ENCODE results near the gene SLC24A4. TPM values are rescaled to one million over a fixed set of nuclear protein-coding genes. Genes with fewer than 3 reads are reported as not detected.

The SLC24A4 gene
- total and polyA plus RNA-seq, 2 experiments from 2014 or later: 0.46 to 0.50 TPM

DNA sequence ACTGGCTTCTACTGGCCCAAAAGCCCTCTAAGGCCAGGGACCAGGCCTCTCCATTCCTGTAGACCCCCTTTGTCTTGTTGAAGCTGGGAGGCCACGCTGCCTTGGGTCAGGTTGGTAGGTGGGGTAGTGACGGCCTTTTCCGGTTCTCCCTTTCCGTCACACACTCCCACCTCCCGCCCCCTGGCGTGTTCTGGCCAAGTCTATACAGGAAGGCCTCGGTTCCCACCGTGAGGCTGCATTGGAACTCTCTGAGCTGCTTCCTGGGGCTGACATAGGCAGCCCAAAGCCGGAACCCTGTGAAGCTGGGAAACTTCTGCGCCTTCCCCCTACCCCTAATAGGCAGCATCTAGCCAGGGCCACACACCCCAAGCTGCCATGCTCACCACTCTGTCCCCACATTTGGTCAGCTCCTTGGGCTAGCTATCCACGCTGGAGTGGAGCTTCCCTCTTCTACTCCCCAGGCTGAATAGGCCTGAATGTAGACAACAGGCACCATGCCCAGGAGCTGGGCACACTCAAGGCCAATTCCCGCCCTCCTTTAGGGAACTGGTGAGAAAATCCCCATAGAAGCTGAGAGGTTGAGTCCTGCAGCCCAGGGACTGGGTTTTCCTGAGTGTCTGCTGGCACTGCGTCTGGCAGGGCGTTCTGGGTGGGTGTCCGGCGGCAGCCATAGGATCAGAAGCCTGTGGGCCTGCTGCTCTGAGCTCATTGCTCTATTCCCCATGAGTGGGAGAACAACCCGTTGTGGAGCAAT, 226.3 kb downstream of the SLC24A4 start:
- Histone ChIP-seq H3K4me1 (ENCODE audit: insufficient read depth) (peaks cover 9% of the 10 kb centered on the region), H3K4me3 (no peak overlapping the region), H3K36me3 (replicated peaks; ENCODE audit: insufficient read depth, low read depth) (no peaks in the 10 kb centered on the region), H4K20me1 (ENCODE audit: insufficient read depth, poor library complexity, severe bottlenecking) (no peaks in the 10 kb centered on the region), H3K27me3 (no peaks in the 10 kb centered on the region), H3K9me2 (replicated peaks; ENCODE audit: insufficient read depth) (no peaks in the 10 kb centered on the region), H3K9me3 (ENCODE audit: low read depth) (no peaks in the 10 kb centered on the region), H2AFZ (no peak overlapping the region), H3K4me2 (no peak overlapping the region), H3K27ac (no peak overlapping the region), H3K79me2 (no peaks in the 10 kb centered on the region)
- TF ChIP-seq EZH2 (IDR thresholded peaks at IDR 0.05; ENCODE audit: borderline replicate concordance): no peak
- TF ChIP-seq CTCF (IDR thresholded peaks at IDR 0.05; ENCODE audit: poor library complexity): no peak
- TF ChIP-seq EZH2phosphoT487 (IDR thresholded peaks at IDR 0.05; ENCODE audit: low read depth, severe bottlenecking, unreplicated experiment): no peak
- DNase-seq (ENCODE audit: low spot score): no peak
- WGBS (ENCODE audit: low lambda C conversion rate, missing lambda C conversion rate): 89% methylated on average over 17 of the region's 17 CpGs

DNA sequence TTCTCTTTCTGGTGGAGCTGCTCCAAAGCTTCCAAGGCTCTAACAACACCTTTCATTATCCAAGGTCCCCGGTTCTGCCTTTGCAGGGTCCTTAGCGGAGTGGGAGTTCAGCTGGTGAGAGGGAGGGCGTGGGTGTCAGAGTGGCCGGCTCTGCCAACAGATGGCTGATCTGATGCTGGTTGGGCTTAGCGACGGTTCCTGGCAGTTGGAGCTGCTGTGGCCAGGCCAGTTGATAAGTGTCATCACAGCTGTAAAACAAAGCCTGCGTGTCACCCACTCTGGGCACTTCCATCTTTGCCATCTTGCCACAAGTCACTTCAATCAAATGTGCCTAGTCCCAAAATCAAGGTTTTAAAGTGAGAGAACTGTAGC, 226.9 kb downstream of the SLC24A4 start:
- no peak for DNase-seq (ENCODE audit: low spot score)
- Histone ChIP-seq H3K9me3 (ENCODE audit: low read depth) (no peaks in the 10 kb centered on the region), H2AFZ (no peak overlapping the region), H3K9me2 (replicated peaks; ENCODE audit: insufficient read depth) (no peaks in the 10 kb centered on the region), H3K79me2 (no peaks in the 10 kb centered on the region), H3K4me3 (no peak overlapping the region), H3K4me2 (no peak overlapping the region), H3K36me3 (replicated peaks; ENCODE audit: insufficient read depth, low read depth) (no peaks in the 10 kb centered on the region), H3K4me1 (ENCODE audit: insufficient read depth) (peaks cover 9% of the 10 kb centered on the region), H3K27ac (no peak overlapping the region), H4K20me1 (ENCODE audit: insufficient read depth, poor library complexity, severe bottlenecking) (no peaks in the 10 kb centered on the region), H3K27me3 (no peaks in the 10 kb centered on the region)
- TF ChIP-seq EZH2 (IDR thresholded peaks at IDR 0.05; ENCODE audit: borderline replicate concordance): no peak
- no peak for TF ChIP-seq CTCF (IDR thresholded peaks at IDR 0.05; ENCODE audit: poor library complexity)
- no peak for TF ChIP-seq EZH2phosphoT487 (IDR thresholded peaks at IDR 0.05; ENCODE audit: low read depth, severe bottlenecking, unreplicated experiment)
- WGBS (ENCODE audit: low lambda C conversion rate, missing lambda C conversion rate): 83% methylated on average over 7 of the region's 7 CpGs

Other genes with a start within 250 kb of the SLC24A4 start
- gene ATXN3, start 216.6 kb upstream of the SLC24A4 start, total RNA-seq: 19.7 and 24.4 TPM in 2 replicates
- 15.0 and 15.3 TPM in 2 replicates for gene ATXN3, start 216.6 kb upstream of the SLC24A4 start, polyA plus RNA-seq
- 206 and 351 TPM in 2 replicates for gene NDUFB1, start 201.5 kb upstream of the SLC24A4 start, total RNA-seq
- 316 and 317 TPM in 2 replicates for gene NDUFB1, start 201.5 kb upstream of the SLC24A4 start, polyA plus RNA-seq
- 39.6 and 47.6 TPM in 2 replicates for gene CPSF2, start 201.2 kb upstream of the SLC24A4 start, total RNA-seq
- 23.3 and 25.2 TPM in 2 replicates for gene CPSF2, start 201.2 kb upstream of the SLC24A4 start, polyA plus RNA-seq
- 4.2 and 4.7 TPM in 2 replicates for gene RIN3, start 190.6 kb downstream of the SLC24A4 start, total RNA-seq
- 8.6 and 11.8 TPM in 2 replicates for gene RIN3, start 190.6 kb downstream of the SLC24A4 start, polyA plus RNA-seq

Data from hepatocyte (in vitro differentiated cells).